H9 (cell line): ENCODE results near the gene BEGAIN. TPM values are rescaled to one million over a fixed set of nuclear protein-coding genes. Genes with fewer than 3 reads are reported as not detected.

Experiments used
- DNase-seq: peaks from one replicate; pipeline ENCODE4 v3.0.0-alpha.2; 2017
- H2AFZ ChIP-seq: one replicate; pipeline ENCODE4 v1.6.1; 2013; ENCODE audit warnings: mild to moderate bottlenecking, low read length, control low read depth, moderate library complexity
- H2AK5ac ChIP-seq: 2 replicates; pipeline ENCODE4 v1.6.1; 2013; ENCODE audit warnings: low read length, control low read depth, mixed read lengths; ENCODE audit not compliant: insufficient read length
- H2BK120ac ChIP-seq: one replicate; pipeline ENCODE4 v1.6.1; 2013; ENCODE audit warnings: low read depth, mild to moderate bottlenecking, low read length, control low read depth, inconsistent platforms; ENCODE audit not compliant: poor library complexity, severe bottlenecking
- H2BK12ac ChIP-seq: 2 replicates; pipeline ENCODE4 v1.6.1; 2013; ENCODE audit warnings: low read length, control low read depth, mixed read lengths, low read depth; ENCODE audit not compliant: insufficient read length
- H2BK15ac ChIP-seq: 2 replicates; pipeline ENCODE4 v1.6.1; 2013; ENCODE audit warnings: low read depth, low read length, control low read depth
- H2BK20ac ChIP-seq: one replicate; pipeline ENCODE4 v1.6.1; 2013; ENCODE audit warnings: low read depth, mild to moderate bottlenecking, low read length, control low read depth, inconsistent platforms; ENCODE audit not compliant: poor library complexity, severe bottlenecking
- H2BK5ac ChIP-seq: 2 replicates; pipeline ENCODE4 v1.6.1; 2013; ENCODE audit warnings: low read length, control low read depth, mixed read lengths; ENCODE audit not compliant: insufficient read length
- H3K14ac ChIP-seq: 2 replicates; pipeline ENCODE4 v1.6.1; 2013; ENCODE audit warnings: low read length, control low read depth; ENCODE audit not compliant: insufficient read depth
- H3K18ac ChIP-seq: 2 replicates; pipeline ENCODE4 v1.6.1; 2013; ENCODE audit warnings: low read depth, mild to moderate bottlenecking, mixed read lengths, low read length, control low read depth; ENCODE audit not compliant: insufficient read length
- H3K23ac ChIP-seq: 2 replicates; pipeline ENCODE4 v1.6.1; 2013; ENCODE audit warnings: low read length, control low read depth, mixed read lengths, low read depth; ENCODE audit not compliant: insufficient read length
- H3K23me2 ChIP-seq: 2 replicates; pipeline ENCODE4 v1.6.1; 2013; ENCODE audit warnings: low read depth, mild to moderate bottlenecking, mixed read lengths, low read length, control low read depth; ENCODE audit not compliant: insufficient read length, poor library complexity, severe bottlenecking
- H3K27ac ChIP-seq: 2 replicates; pipeline ENCODE4 v1.5.1; 2013; ENCODE audit warnings: low read length, control low read depth, mixed read lengths, low read depth; ENCODE audit not compliant: insufficient read length
- H3K27me3 ChIP-seq: 2 replicates; pipeline ENCODE4 v1.6.1; 2013; ENCODE audit warnings: low read length, control low read depth, inconsistent platforms; ENCODE audit not compliant: insufficient read depth
- H3K4ac ChIP-seq: 2 replicates; pipeline ENCODE4 v1.6.1; 2013; ENCODE audit warnings: low read depth, mild to moderate bottlenecking, control low read depth, inconsistent platforms, low read length, moderate library complexity
- H3K4me1 ChIP-seq: 2 replicates; pipeline ENCODE4 v1.6.1; 2013; ENCODE audit warnings: low read length, control low read depth, inconsistent platforms; ENCODE audit not compliant: insufficient read depth
- H3K4me2 ChIP-seq: 2 replicates; pipeline ENCODE4 v1.6.1; 2013; ENCODE audit warnings: low read length, control low read depth, mixed read lengths; ENCODE audit not compliant: insufficient read length, insufficient read depth
- H3K56ac ChIP-seq: 2 replicates; pipeline ENCODE4 v1.6.1; 2013; ENCODE audit warnings: low read depth, mild to moderate bottlenecking, mixed read lengths, low read length, control low read depth; ENCODE audit not compliant: insufficient read length
- H3K79me1 ChIP-seq: 2 replicates; pipeline ENCODE4 v1.6.1; 2013; ENCODE audit warnings: low read depth, mild to moderate bottlenecking, moderate library complexity, low read length, control low read depth, inconsistent platforms; ENCODE audit not compliant: insufficient read depth, poor library complexity, severe bottlenecking
- H3K79me2 ChIP-seq: 2 replicates; pipeline ENCODE4 v1.6.1; 2013; ENCODE audit warnings: low read length, control low read depth, inconsistent platforms; ENCODE audit not compliant: insufficient read depth
- H3K9ac ChIP-seq: 2 replicates; pipeline ENCODE4 v1.6.1; 2013; ENCODE audit warnings: low read length, control low read depth, mixed read lengths; ENCODE audit not compliant: insufficient read length; ENCODE audit errors: extremely low read depth
- H3K9me3 ChIP-seq: one replicate; pipeline ENCODE4 v1.6.1; 2013; ENCODE audit warnings: low read depth, low read length, inconsistent platforms; ENCODE audit not compliant: control insufficient read depth
- H3T11ph ChIP-seq: one replicate; pipeline ENCODE4 v1.6.1; 2013; ENCODE audit warnings: mild to moderate bottlenecking, low read length, control low read depth, inconsistent platforms
- H4K20me1 ChIP-seq: one replicate; pipeline ENCODE4 v1.6.1; 2013; ENCODE audit not compliant: control insufficient read depth, insufficient read length, insufficient read depth
- H4K5ac ChIP-seq: 2 replicates; pipeline ENCODE4 v1.6.1; 2013; ENCODE audit warnings: low read depth, mild to moderate bottlenecking, mixed read lengths, low read length, control low read depth; ENCODE audit not compliant: insufficient read length
- H4K8ac ChIP-seq: replicated peaks from 2 replicates; pipeline ENCODE4 v1.6.1; 2013; ENCODE audit warnings: low read length, control low read depth, mixed read lengths, low read depth; ENCODE audit not compliant: insufficient read length
- H4K91ac ChIP-seq: 2 replicates; pipeline ENCODE4 v1.6.1; 2013; ENCODE audit warnings: low read depth, mild to moderate bottlenecking, moderate library complexity, mixed read lengths, low read length, control low read depth; ENCODE audit not compliant: insufficient read length
- H3K27ac Mint-ChIP-seq, 3 experiments: 2 replicates in 2 of 3; 3 replicates in 1 of 3; pipeline ENCODE4 v1.8.0; 2020 to 2021; ENCODE audit warnings: mixed read lengths in 3 of 3, mild to moderate bottlenecking in 1 of 3, moderate library complexity in 1 of 3
- H3K27me3 Mint-ChIP-seq: 2 replicates; pipeline ENCODE4 v1.8.0; 2021; ENCODE audit warnings: low read depth, mild to moderate bottlenecking, moderate library complexity, mixed read lengths
- H3K36me3 Mint-ChIP-seq, 3 experiments: 2 replicates in 2 of 3; 3 replicates in 1 of 3; pipeline ENCODE4 v1.8.0; 2020 to 2021; ENCODE audit warnings: low read depth in 3 of 3, mixed read lengths in 3 of 3; ENCODE audit not compliant: insufficient read depth in 1 of 3
- H3K4me1 Mint-ChIP-seq, 2 experiments: 2 replicates each; pipeline ENCODE4 v1.8.0; 2020; ENCODE audit warnings: mixed read lengths in 2 of 2
- H3K4me3 Mint-ChIP-seq, 2 experiments: 2 replicates in 1 of 2; 3 replicates in 1 of 2; pipeline ENCODE4 v1.8.0; 2020 to 2021; ENCODE audit warnings: mild to moderate bottlenecking in 2 of 2, mixed read lengths in 2 of 2, moderate library complexity in 1 of 2
- H3K9me3 Mint-ChIP-seq, 2 experiments: 2 replicates in 1 of 2; 3 replicates in 1 of 2; pipeline ENCODE4 v1.8.0; 2020; ENCODE audit warnings: mild to moderate bottlenecking in 2 of 2, mixed read lengths in 2 of 2, moderate library complexity in 1 of 2
- WGBS: extraction: QIAGEN DNeasy Blood & Tissue Kit; methylation state at CpG from one replicate; pipeline ENCODE4 v1.1.7; 2013; ENCODE audit warnings: missing lambda C conversion rate, low lambda C conversion rate, mixed read lengths; ENCODE audit not compliant: insufficient read length; ENCODE audit errors: extremely low coverage; 5-methylcytosine and 5-hydroxymethylcytosine counted together
- total RNA-seq: library from RNA; stranded (reverse); gene quantifications from 2 replicates; pipeline ENCODE4 v1.2.1, GENCODE V29; 2021
- TF ChIP-seq, protein P1 (sequence below): fragments of 200-600 bp; sonication (generic); conservative IDR thresholded peaks from 3 replicates; pipeline ENCODE4 v1.8.0; 2021; ENCODE audit warnings: antibody characterized with exemption, mild to moderate bottlenecking

Gene BEGAIN
- total RNA-seq, 1 experiment from 2014 or later, result 2.6 TPM

GRCh38 chr14:100589760-100590469, 2.7 kb upstream of the BEGAIN start:
- Mint-ChIP-seq H3K4me1 (peaks cover 6 to 16% of the 10 kb centered on the region in 2 experiments; a peak in 3 of 4 replicates), H3K4me3 (no peak overlapping the region; a peak in 1 of 5 replicates), H3K9me3 (no peaks in the 10 kb centered on the region), H3K27ac (no peak overlapping the region; a peak in 1 of 7 replicates), H3K27me3 (peaks cover 62% of the 10 kb centered on the region), H3K36me3 (no peaks in the 10 kb centered on the region)
- no peak overlapping the region for H2AK5ac ChIP-seq
- no peak overlapping the region for H3K14ac ChIP-seq
- H3K56ac ChIP-seq, result no peak overlapping the region
- H2BK5ac ChIP-seq, result no peak overlapping the region
- no peak overlapping the region for H4K91ac ChIP-seq
- H2BK12ac ChIP-seq, result no peak overlapping the region
- no CpG with 5 or more reads among the region's 8 CpGs for WGBS
- peaks cover 6% of the 10 kb centered on the region for H3K23me2 ChIP-seq
- H3K79me2 ChIP-seq, result no peaks in the 10 kb centered on the region
- H2BK15ac ChIP-seq, result no peak overlapping the region
- H3K4me2 ChIP-seq, result no peak overlapping the region
- no peak overlapping the region for H3K9ac ChIP-seq
- H3K9me3 ChIP-seq, result no peaks in the 10 kb centered on the region
- H3K4me1 ChIP-seq, result no peaks in the 10 kb centered on the region
- H4K20me1 ChIP-seq, result no peaks in the 10 kb centered on the region
- H2AFZ ChIP-seq, result no peak overlapping the region
- H2BK120ac ChIP-seq, result no peak overlapping the region
- peaks cover 6% of the 10 kb centered on the region; the same call in 1 of the 2 replicates for H3K27me3 ChIP-seq
- TF ChIP-seq, protein P1, sequence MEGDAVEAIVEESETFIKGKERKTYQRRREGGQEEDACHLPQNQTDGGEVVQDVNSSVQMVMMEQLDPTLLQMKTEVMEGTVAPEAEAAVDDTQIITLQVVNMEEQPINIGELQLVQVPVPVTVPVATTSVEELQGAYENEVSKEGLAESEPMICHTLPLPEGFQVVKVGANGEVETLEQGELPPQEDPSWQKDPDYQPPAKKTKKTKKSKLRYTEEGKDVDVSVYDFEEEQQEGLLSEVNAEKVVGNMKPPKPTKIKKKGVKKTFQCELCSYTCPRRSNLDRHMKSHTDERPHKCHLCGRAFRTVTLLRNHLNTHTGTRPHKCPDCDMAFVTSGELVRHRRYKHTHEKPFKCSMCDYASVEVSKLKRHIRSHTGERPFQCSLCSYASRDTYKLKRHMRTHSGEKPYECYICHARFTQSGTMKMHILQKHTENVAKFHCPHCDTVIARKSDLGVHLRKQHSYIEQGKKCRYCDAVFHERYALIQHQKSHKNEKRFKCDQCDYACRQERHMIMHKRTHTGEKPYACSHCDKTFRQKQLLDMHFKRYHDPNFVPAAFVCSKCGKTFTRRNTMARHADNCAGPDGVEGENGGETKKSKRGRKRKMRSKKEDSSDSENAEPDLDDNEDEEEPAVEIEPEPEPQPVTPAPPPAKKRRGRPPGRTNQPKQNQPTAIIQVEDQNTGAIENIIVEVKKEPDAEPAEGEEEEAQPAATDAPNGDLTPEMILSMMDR, result no peak
- H3K23ac ChIP-seq, result no peak overlapping the region
- no peak for DNase-seq
- H3K4ac ChIP-seq, result no peak overlapping the region
- no peaks in the 10 kb centered on the region for H3K79me1 ChIP-seq
- no peak overlapping the region for H3K27ac ChIP-seq
- no peak overlapping the region for H2BK20ac ChIP-seq
- H4K5ac ChIP-seq, result no peak overlapping the region
- H3T11ph ChIP-seq, result no peak overlapping the region
- no peak overlapping the region for H4K8ac ChIP-seq
- H3K18ac ChIP-seq, result no peak overlapping the region
